Measurements from ENCODE around the gene TMOD3.

The TMOD3 gene

GRCh38 chr15:51907136-51907862, 77.8 kb downstream of the TMOD3 start:
- DNase-seq (ENCODE audit: low read depth in 2 of 2), result no peak

DNA sequence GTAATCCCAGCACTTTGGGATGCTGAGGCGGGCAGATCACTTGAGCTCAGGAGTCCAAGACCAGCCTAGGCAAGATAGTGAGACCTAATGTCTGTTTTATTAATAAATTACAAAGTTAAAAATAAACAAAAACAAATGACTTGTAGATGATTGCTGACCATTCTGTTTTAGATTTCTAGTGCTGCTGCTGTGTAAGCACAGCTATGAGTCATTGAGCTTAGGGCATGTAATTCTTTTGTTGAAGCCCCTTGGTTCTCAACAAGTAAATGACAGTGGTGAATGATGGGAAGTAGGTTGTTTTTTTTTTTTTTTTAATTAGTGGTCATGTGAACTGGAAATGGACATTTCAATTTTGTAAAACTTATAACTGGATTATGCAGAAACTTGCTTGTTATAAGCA, 78.9 kb downstream of the TMOD3 start:
- no peak for DNase-seq (ENCODE audit: low read depth in 2 of 2)

DNA sequence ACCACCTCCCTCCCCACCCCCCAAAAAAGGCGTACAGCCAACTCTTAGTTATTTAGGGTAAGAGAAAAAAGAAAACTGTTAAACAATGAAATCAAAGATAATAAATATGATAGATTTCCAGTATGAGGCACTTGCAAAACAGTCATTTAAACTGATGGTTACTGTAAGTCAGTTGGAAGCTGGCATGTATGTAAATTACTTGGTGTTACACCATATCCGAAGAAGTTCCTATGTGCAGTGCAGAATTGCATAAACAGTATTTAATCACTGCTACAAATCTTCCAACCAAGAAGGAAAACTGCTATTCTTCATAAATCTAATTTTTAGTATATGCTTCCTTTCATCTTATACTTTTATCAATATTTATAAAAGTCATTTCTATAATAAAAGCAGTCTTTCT, 80.1 kb downstream of the TMOD3 start:
- DNase-seq (ENCODE audit: low read depth in 2 of 2), result no peak

DNA sequence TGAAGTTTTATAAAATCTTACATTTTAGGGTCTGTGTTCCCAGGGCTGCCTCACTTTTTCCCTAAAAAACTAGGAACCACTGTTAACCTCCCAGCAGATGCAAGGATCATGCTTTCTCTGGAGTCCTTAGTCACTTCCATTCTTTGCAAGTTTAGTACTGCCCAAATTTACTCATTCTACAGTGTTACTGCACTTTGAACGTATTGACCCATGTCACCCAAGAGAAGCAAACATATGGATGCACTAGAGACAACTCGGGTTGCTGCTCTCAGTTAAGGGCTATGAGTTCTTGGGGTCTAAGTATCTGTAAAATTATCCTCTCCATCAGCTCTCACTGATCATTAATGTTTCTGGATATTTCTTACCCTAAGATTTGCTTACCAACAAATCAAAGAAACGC, 83.1 kb downstream of the TMOD3 start:
- DNase-seq (ENCODE audit: low read depth in 2 of 2), result no peak

- DNase-seq (ENCODE audit: low read depth in 2 of 2), result no peak
These were observed 88.0 kb downstream of the TMOD3 start for GRCh38 chr15:51917493-51917892.

DNA sequence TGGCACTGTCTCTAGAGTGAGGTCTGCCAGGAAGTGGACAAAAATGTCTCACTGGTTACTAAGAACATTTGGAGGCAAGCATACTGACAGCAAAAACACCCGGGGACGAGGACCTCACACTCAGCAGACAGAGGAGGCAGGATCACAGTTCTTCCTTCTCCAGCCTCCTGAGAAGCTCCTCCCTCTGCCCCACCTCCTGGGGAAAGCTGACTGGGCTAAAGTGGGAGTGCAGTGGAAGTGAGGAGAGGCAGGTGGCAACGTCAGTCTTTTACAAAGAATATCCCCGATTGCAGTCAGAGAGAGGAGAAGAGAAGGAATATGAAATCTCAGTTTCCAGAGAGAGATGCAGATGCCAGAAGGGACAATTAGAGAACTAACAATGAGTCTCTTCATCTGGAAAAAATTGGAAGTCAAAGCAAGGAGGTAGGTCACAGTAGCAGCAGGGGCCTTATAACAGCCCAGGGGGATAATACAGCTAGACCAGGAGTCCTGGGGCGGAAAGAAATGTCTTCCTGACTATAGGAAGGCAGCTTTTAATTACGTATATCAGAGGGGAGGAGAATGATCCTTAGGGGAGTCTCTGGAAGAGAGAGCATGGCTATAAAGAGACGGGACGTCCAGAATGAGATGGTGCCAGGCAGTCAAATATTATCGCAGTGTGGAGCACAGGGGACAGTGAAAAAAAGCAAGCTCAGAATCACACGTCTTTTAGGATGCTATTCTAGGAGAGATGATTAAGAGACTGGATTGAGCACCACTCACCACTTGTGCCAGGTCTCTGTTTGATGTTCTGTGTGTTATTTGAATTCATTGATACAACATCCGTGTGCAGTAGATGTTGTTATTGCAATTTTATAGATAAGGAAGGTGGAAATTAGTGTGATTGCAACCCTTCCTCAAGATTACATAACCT, 95.0 kb downstream of the TMOD3 start:
- no peak for DNase-seq (ENCODE audit: low read depth in 2 of 2)

GRCh38 chr15:51926809-51927208, 97.4 kb downstream of the TMOD3 start:
- no peak for DNase-seq (ENCODE audit: low read depth in 2 of 2)

- no peak for DNase-seq (ENCODE audit: low read depth in 2 of 2)
These were observed 101.6 kb downstream of the TMOD3 start for GRCh38 chr15:51931016-51931415.

DNA sequence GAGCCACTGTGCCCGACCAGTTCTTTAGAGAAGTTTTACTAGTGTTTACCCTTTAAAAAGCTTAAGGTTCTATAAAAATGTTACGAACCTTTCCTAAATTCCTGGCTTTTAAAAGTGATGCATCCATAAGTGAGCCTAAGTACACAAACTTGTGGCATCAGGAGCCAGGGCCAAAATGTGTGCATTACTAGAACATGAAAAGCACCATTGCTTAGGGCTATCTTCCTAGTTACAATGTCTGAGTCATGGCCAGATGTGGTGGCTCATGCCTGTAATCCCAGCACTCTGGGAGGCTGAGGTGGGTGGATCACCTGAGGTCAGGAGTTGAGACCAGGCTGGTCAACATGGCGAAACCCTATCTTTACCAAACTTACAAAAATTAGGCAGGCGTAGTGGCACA, 102.2 kb downstream of the TMOD3 start:
- no peak for DNase-seq (ENCODE audit: low read depth in 2 of 2)

DNA sequence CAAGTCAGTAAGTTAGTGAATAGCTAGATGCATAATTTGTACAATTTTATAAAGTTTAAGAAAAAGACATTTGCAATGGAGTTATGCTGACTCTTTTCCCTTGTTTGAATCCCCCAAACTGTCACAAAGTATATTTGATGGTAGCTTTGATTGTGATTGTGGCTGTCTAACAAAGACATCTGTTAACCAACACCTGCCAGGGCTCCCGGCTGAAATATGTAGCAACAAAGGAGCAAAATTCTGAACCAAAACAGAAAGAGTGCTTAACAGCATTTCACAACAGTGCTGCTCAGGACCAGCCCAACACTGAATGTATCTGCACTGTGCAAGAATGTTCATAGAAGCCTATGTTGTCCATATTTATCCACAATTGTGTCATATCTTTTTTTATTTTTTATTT, 102.7 kb downstream of the TMOD3 start:
- DNase-seq (ENCODE audit: low read depth in 2 of 2), result no peak

- no peak for DNase-seq (ENCODE audit: low read depth in 2 of 2)
These were observed 106.1 kb downstream of the TMOD3 start for GRCh38 chr15:51935466-51936104.

DNA sequence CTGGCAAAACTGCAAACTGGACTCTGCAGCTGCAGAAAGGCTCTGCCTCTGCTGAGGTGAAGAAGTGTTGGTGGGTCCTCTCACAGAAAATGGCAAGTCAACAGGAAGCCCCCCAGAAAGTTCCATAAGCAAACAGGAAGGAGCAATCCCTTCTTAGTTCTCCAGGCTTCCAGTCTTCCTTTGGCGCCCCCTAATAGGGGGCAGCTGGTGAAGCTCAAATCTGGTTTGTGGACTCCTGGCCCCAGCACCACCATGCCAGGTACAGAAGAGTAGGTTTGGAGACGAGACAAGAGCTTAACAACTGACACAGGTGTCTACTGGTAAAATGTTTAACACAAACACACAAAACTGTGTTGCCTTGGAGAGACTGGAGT, 106.6 kb downstream of the TMOD3 start:
- no peak for DNase-seq (ENCODE audit: low read depth in 2 of 2)

GRCh38 chr15:51938286-51938685, 108.8 kb downstream of the TMOD3 start:
- DNase-seq (ENCODE audit: low read depth in 2 of 2), result no peak

DNA sequence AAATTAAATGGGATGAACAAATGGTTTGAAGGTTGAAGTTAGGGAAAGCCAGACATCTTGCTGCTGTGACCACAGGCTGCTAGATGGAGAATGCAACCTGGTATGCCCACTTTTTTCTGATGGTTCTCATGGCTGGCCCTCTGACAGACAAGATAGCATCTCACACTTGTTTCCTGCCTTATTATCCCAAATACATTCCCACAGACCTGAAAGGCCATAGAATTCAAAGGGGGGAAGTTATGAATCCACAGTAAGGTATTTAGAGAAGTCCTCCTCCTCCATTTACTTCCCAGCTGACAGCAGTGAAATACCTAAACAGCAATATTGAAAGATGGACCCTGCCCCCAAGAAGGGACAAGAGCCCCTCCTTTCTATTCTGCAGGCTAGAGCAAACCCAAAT, 109.8 kb downstream of the TMOD3 start:
- no peak for DNase-seq (ENCODE audit: low read depth in 2 of 2)

- no peak for DNase-seq (ENCODE audit: low read depth in 2 of 2)
These were observed 117.7 kb downstream of the TMOD3 start for GRCh38 chr15:51947124-51947523.

DNA sequence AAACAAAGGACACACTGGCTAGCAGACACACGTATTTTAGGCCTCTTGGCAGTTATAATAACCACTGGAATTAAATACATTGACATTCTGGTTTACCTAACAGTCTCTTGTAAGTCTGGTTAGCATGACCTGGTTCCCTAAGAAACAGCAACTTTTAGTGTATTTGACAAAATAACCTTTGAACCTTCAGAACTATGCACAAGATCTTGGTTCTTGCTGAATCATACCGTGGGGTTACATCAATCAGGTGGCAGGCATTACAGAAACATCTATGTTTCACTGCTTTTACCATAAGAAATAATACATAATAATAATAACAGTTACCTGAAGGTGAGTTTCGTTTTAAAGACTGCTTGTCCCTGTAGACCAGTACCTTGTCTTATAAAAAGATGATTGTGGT, 123.4 kb downstream of the TMOD3 start:
- DNase-seq (ENCODE audit: low read depth in 2 of 2), result no peak

- no peak for DNase-seq (ENCODE audit: low read depth in 2 of 2)
These were observed 126.1 kb downstream of the TMOD3 start for GRCh38 chr15:51955504-51955903.
